NT2/D1 (cell line): ENCODE data around the gene COPE.

Experiments used
- SUZ12 ChIP-seq: IDR thresholded peaks from 2 replicates; pipeline ENCODE4 v1.6.1; 2011; ENCODE audit not compliant: insufficient read length, insufficient read depth; ENCODE audit errors: extremely low read depth
- YY1 ChIP-seq: IDR thresholded peaks from 2 replicates; pipeline ENCODE4 v1.6.1; 2011; ENCODE audit not compliant: insufficient read length, insufficient read depth
- ZNF274 ChIP-seq: IDR thresholded peaks from 2 replicates; pipeline ENCODE4 v1.6.1; 2011; ENCODE audit warnings: mild to moderate bottlenecking, low read depth, low read length

GRCh38 chr19:18905513-18906236 is 13.5 kb downstream of the COPE start:
- TF ChIP-seq YY1 (no peak), SUZ12 (no peak), ZNF274 (no peak)
